Effector memory CD4-positive, alpha-beta T cell (primary cell): Measurements from ENCODE around the gene DACH1.

Experiments
- DNase-seq, 3 donors: peaks; one replicate each; pipeline ENCODE4 v3.0.0-alpha.2; 2020
- H3K27ac ChIP-seq: 2 replicates; pipeline ENCODE4 v1.7.0; 2013; ENCODE audit warnings: mild to moderate bottlenecking, low read length, moderate library complexity; ENCODE audit not compliant: insufficient read depth, poor library complexity, severe bottlenecking
- H3K27me3 ChIP-seq: replicated peaks from 2 replicates; pipeline ENCODE4 v1.7.0; 2013; ENCODE audit warnings: mild to moderate bottlenecking, low read length; ENCODE audit not compliant: insufficient read depth, control insufficient read depth, poor library complexity, severe bottlenecking
- H3K36me3 ChIP-seq: 2 replicates; pipeline ENCODE4 v1.7.0; 2013; ENCODE audit warnings: mild to moderate bottlenecking, low read length, moderate library complexity; ENCODE audit not compliant: control insufficient read depth, insufficient read depth
- H3K4me1 ChIP-seq: 2 replicates; pipeline ENCODE4 v1.7.0; 2013; ENCODE audit warnings: low read length, mild to moderate bottlenecking; ENCODE audit not compliant: control insufficient read depth, insufficient read depth, poor library complexity, severe bottlenecking
- H3K4me3 ChIP-seq: 2 replicates; pipeline ENCODE4 v1.7.0; 2013; ENCODE audit warnings: low read length, low read depth, mild to moderate bottlenecking; ENCODE audit not compliant: insufficient read depth, poor library complexity, severe bottlenecking
- H3K9me3 ChIP-seq: 2 replicates; pipeline ENCODE4 v1.7.0; 2013; ENCODE audit warnings: mild to moderate bottlenecking, low read length, moderate library complexity; ENCODE audit not compliant: control insufficient read depth

Gene DACH1

GRCh38 chr13:71643448-71643860 lies 223.6 kb downstream of the DACH1 start:
- Histone ChIP-seq H3K27me3 (no peaks in the 10 kb centered on the region), H3K27ac (no peak overlapping the region), H3K9me3 (no peaks in the 10 kb centered on the region), H3K4me1 (no peaks in the 10 kb centered on the region), H3K36me3 (no peaks in the 10 kb centered on the region), H3K4me3 (no peak overlapping the region)
- no peak for DNase-seq

- no peaks in the 10 kb centered on the region for H3K27me3 ChIP-seq
- no peaks in the 10 kb centered on the region for H3K4me1 ChIP-seq
- no peaks in the 10 kb centered on the region for H3K9me3 ChIP-seq
- no peak for DNase-seq
- H3K27ac ChIP-seq, result no peak overlapping the region
- no peaks in the 10 kb centered on the region for H3K36me3 ChIP-seq
- no peak overlapping the region for H3K4me3 ChIP-seq
Measured at GRCh38 chr13:71638751-71639150, 228.3 kb downstream of the DACH1 start.

GRCh38 chr13:71634602-71635443 lies 232.2 kb downstream of the DACH1 start:
- Histone ChIP-seq H3K36me3 (no peaks in the 10 kb centered on the region), H3K27me3 (no peaks in the 10 kb centered on the region), H3K27ac (no peak overlapping the region), H3K9me3 (no peaks in the 10 kb centered on the region), H3K4me3 (no peak overlapping the region), H3K4me1 (no peaks in the 10 kb centered on the region)
- no peak for DNase-seq

GRCh38 chr13:71634182-71634581 lies 232.8 kb downstream of the DACH1 start:
- no peak overlapping the region for H3K27ac ChIP-seq

GRCh38 chr13:71632721-71633120 lies 234.3 kb downstream of the DACH1 start:
- Histone ChIP-seq H3K27ac (no peak overlapping the region), H3K4me1 (no peaks in the 10 kb centered on the region), H3K36me3 (no peaks in the 10 kb centered on the region), H3K27me3 (no peaks in the 10 kb centered on the region), H3K9me3 (no peaks in the 10 kb centered on the region), H3K4me3 (no peak overlapping the region)
- no peak for DNase-seq

More at GRCh38 chr13:71634182-71634581, 232.8 kb downstream of the DACH1 start:
- Histone ChIP-seq H3K4me1 (no peaks in the 10 kb centered on the region), H3K9me3 (no peaks in the 10 kb centered on the region), H3K27me3 (no peaks in the 10 kb centered on the region), H3K4me3 (no peak overlapping the region), H3K36me3 (no peaks in the 10 kb centered on the region)
- no peak for DNase-seq

- H3K27ac ChIP-seq, result no peak overlapping the region
- H3K36me3 ChIP-seq, result no peaks in the 10 kb centered on the region
- no peak overlapping the region for H3K4me3 ChIP-seq
- no peak for DNase-seq
- no peaks in the 10 kb centered on the region for H3K4me1 ChIP-seq
- no peaks in the 10 kb centered on the region for H3K27me3 ChIP-seq
- H3K9me3 ChIP-seq, result no peaks in the 10 kb centered on the region
Measured at GRCh38 chr13:71632206-71632605, 234.8 kb downstream of the DACH1 start.

- no peak overlapping the region for H3K4me3 ChIP-seq
- no peaks in the 10 kb centered on the region for H3K36me3 ChIP-seq
- H3K27me3 ChIP-seq, result no peaks in the 10 kb centered on the region
- no peak overlapping the region for H3K27ac ChIP-seq
- no peak for DNase-seq
- no peaks in the 10 kb centered on the region for H3K4me1 ChIP-seq
- H3K9me3 ChIP-seq, result no peaks in the 10 kb centered on the region
Measured at GRCh38 chr13:71629167-71629566, 237.8 kb downstream of the DACH1 start.

- H3K4me1 ChIP-seq, result no peaks in the 10 kb centered on the region
- H3K9me3 ChIP-seq, result no peaks in the 10 kb centered on the region
- H3K27ac ChIP-seq, result no peak overlapping the region
- H3K36me3 ChIP-seq, result no peaks in the 10 kb centered on the region
- DNase-seq, result no peak
- no peak overlapping the region for H3K4me3 ChIP-seq
- H3K27me3 ChIP-seq, result no peaks in the 10 kb centered on the region
Measured at GRCh38 chr13:71626421-71627117, 240.4 kb downstream of the DACH1 start.

GRCh38 chr13:71625694-71626093 lies 241.3 kb downstream of the DACH1 start:
- Histone ChIP-seq H3K9me3 (no peaks in the 10 kb centered on the region), H3K4me3 (no peak overlapping the region), H3K27me3 (no peaks in the 10 kb centered on the region), H3K4me1 (no peaks in the 10 kb centered on the region), H3K27ac (no peak overlapping the region), H3K36me3 (no peaks in the 10 kb centered on the region)
- DNase-seq, result no peak
